WTC11 (cell line): ENCODE measurements around the gene NRAP. TPM values are rescaled to one million over a fixed set of nuclear protein-coding genes. Genes with fewer than 3 reads are reported as not detected.

ENCODE experiments used
- ATAC-seq: fragments of 200-7000 bp; cut with Tn5 transposase; 2 replicates; pipeline ENCODE4 v1.10.0; 2021; ENCODE audit warnings: mild to moderate bottlenecking, moderate library complexity
- CTCF ChIA-PET: fragments of 300-600 bp; sonication (Branson Sonifier 250); formaldehyde crosslinking; loops from one replicate; lab custom pipeline; 2021; ENCODE audit warnings: antibody characterized with exemption; lab: Charles Lee
- POLR2A ChIA-PET: fragments of 350-600 bp; sonication (Branson Sonifier 250); formaldehyde crosslinking; loops from one replicate; lab custom pipeline; 2021; ENCODE audit warnings: antibody characterized with exemption; lab: Charles Lee
- DNase-seq: peaks from one replicate; pipeline ENCODE4 v3.0.0; 2021; ENCODE audit warnings: low spot score
- H3K27ac Mint-ChIP-seq: 2 replicates; pipeline ENCODE4 v1.8.0; 2021; ENCODE audit warnings: mixed read lengths
- H3K27me3 Mint-ChIP-seq: 2 replicates; pipeline ENCODE4 v1.8.0; 2021; ENCODE audit warnings: low read depth, mild to moderate bottlenecking, moderate library complexity, mixed read lengths
- H3K36me3 Mint-ChIP-seq: 2 replicates; pipeline ENCODE4 v1.8.0; 2021; ENCODE audit warnings: mixed read lengths
- H3K4me1 Mint-ChIP-seq: 2 replicates; pipeline ENCODE4 v1.8.0; 2022; ENCODE audit warnings: mixed read lengths
- H3K4me3 Mint-ChIP-seq: 2 replicates; pipeline ENCODE4 v1.8.0; 2021; ENCODE audit warnings: mild to moderate bottlenecking, moderate library complexity, mixed read lengths
- H3K9me3 Mint-ChIP-seq: 2 replicates; pipeline ENCODE4 v1.8.0; 2021; ENCODE audit warnings: mixed read lengths
- ATF1 ChIP-seq: sonication (generic); formaldehyde crosslinking; IDR thresholded peaks from 2 replicates; pipeline ENCODE4 v1.8.1; 2023; ENCODE audit warnings: mild to moderate bottlenecking, moderate library complexity, missing genetic modification reagents
- ATF2 ChIP-seq: sonication (generic); formaldehyde crosslinking; IDR thresholded peaks from 2 replicates; pipeline ENCODE4 v1.8.1; 2022; ENCODE audit warnings: low read depth, missing genetic modification reagents, borderline replicate concordance
- ETV6 ChIP-seq: sonication (generic); formaldehyde crosslinking; IDR thresholded peaks from 2 replicates; pipeline ENCODE4 v1.8.1; 2022; ENCODE audit warnings: mild to moderate bottlenecking, missing genetic modification reagents
- FOXK1 ChIP-seq: sonication (generic); formaldehyde crosslinking; IDR thresholded peaks from 2 replicates; pipeline ENCODE4 v1.8.0; 2022; ENCODE audit warnings: mild to moderate bottlenecking, moderate library complexity, missing genetic modification reagents
- FOXP1 ChIP-seq: sonication (generic); formaldehyde crosslinking; IDR thresholded peaks from 2 replicates; pipeline ENCODE4 v1.8.0; 2022; ENCODE audit warnings: missing genetic modification reagents, mild to moderate bottlenecking, moderate library complexity, borderline replicate concordance
- GABPB1 ChIP-seq: sonication (generic); formaldehyde crosslinking; IDR thresholded peaks from 2 replicates; pipeline ENCODE4 v1.8.1; 2023; ENCODE audit warnings: mild to moderate bottlenecking, missing genetic modification reagents
- GRHL2 ChIP-seq: fragments of 250-450 bp; sonication (Bioruptor Pico); IDR thresholded peaks from 2 replicates; pipeline ENCODE4 v1.8.0; 2022; ENCODE audit warnings: mild to moderate bottlenecking, moderate library complexity; ENCODE audit not compliant: insufficient replicate concordance, severe bottlenecking
- IRF2 ChIP-seq: sonication (generic); formaldehyde crosslinking; IDR thresholded peaks from 2 replicates; pipeline ENCODE4 v1.8.0; 2022; ENCODE audit warnings: low read depth, missing genetic modification reagents, borderline replicate concordance
- NFATC4 ChIP-seq: fragments of 250-450 bp; sonication (Bioruptor Pico); IDR thresholded peaks from 2 replicates; pipeline ENCODE4 v1.9.0; 2021; ENCODE audit warnings: mild to moderate bottlenecking
- NR1H2 ChIP-seq: sonication (generic); formaldehyde crosslinking; IDR thresholded peaks from 2 replicates; pipeline ENCODE4 v1.9.0; 2021; ENCODE audit warnings: mild to moderate bottlenecking, moderate library complexity, missing genetic modification reagents
- SMAD4 ChIP-seq: sonication (generic); formaldehyde crosslinking; IDR thresholded peaks from 2 replicates; pipeline ENCODE4 v1.8.0; 2022; ENCODE audit warnings: mild to moderate bottlenecking, missing genetic modification reagents
- SP1 ChIP-seq: sonication (generic); formaldehyde crosslinking; conservative IDR thresholded peaks from 2 replicates; pipeline ENCODE4 v1.8.1; 2022; ENCODE audit warnings: missing genetic modification reagents
- USF1 ChIP-seq: sonication (generic); formaldehyde crosslinking; IDR thresholded peaks from 2 replicates; pipeline ENCODE4 v1.8.0; 2022; ENCODE audit warnings: mild to moderate bottlenecking, missing genetic modification reagents
- ZNF512 ChIP-seq: sonication (generic); formaldehyde crosslinking; IDR thresholded peaks from 2 replicates; pipeline ENCODE4 v1.8.1; 2022; ENCODE audit warnings: missing genetic modification reagents, borderline replicate concordance
- total RNA-seq: library from RNA; stranded (reverse); gene quantifications from 3 replicates; pipeline ENCODE4 v1.2.3, GENCODE V29; 2021
- TF ChIP-seq, protein P1 (sequence below): sonication (generic); formaldehyde crosslinking; IDR thresholded peaks from 2 replicates; pipeline ENCODE4 v1.8.0; 2023; ENCODE audit warnings: missing genetic modification reagents
- TF ChIP-seq, protein P2 (sequence below): fragments of 250-450 bp; sonication (Bioruptor Pico); IDR thresholded peaks from 2 replicates; pipeline ENCODE4 v1.9.0; 2021; ENCODE audit warnings: mild to moderate bottlenecking
- TF ChIP-seq, protein P3 (sequence below): sonication (generic); formaldehyde crosslinking; IDR thresholded peaks from 2 replicates; pipeline ENCODE4 v1.8.0; 2022; ENCODE audit warnings: mild to moderate bottlenecking, missing genetic modification reagents
- TF ChIP-seq, protein P4 (sequence below): sonication (generic); formaldehyde crosslinking; IDR thresholded peaks from 2 replicates; pipeline ENCODE4 v1.8.0; 2022; ENCODE audit warnings: missing genetic modification reagents
- TF ChIP-seq, protein P5 (sequence below): sonication (generic); formaldehyde crosslinking; conservative IDR thresholded peaks from 2 replicates; pipeline ENCODE4 v1.8.1; 2022; ENCODE audit warnings: mild to moderate bottlenecking, missing genetic modification reagents

The NRAP gene
- total RNA-seq, 1 experiment from 2014 or later: not detected

DNA sequence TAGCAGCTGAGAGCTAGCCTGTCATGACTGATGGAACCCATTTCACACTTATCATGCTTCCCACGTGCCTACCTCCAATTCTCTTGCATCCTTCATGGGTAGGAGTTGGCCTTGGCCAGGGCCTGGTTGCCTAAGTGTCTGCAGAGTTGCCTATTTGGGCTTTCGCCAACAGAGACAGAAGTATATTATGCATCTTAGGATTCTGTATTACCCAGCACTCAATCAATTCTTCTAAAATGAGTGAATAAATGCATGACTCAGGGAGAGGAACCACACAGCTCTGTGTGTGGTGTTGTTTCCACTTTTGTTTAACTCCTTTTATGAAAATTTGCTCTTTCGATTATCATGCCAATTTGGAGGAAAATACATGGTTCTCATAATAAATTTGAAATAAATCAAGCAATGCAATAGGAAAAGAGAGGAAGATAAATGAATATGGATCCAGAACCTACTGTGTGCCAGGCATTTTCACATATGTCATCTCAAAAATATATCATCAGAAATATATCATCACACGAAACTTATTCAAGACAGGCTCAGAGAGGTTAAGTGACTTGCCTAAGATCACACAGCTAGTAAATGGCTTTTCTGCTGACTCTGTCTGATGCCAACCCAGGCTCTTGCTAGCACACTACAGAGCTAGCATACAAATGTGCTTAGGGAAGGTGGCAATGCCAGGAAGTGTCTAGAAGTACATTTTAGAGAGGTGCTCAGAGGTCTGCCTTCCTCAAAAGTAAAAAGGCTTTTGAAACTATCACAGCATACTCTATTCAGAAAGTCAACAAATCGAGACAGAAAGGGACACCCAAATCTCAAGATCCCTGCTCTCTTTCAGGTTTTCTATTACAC, 120.5 kb downstream of the NRAP start:
- CTCF ChIA-PET: interaction anchor here (1.0 kb wide), 1 partner anchor 73 kb away, joined by 3 read pairs; no protein-coding TSS in a partner anchor
- no peaks in the 10 kb centered on the region for H3K36me3 Mint-ChIP-seq
- POLR2A ChIA-PET: no interaction called here
- H3K27ac Mint-ChIP-seq: no peak overlapping the region
- no peak overlapping the region for H3K4me3 Mint-ChIP-seq
- H3K4me1 Mint-ChIP-seq: no peaks in the 10 kb centered on the region
- H3K9me3 Mint-ChIP-seq: no peaks in the 10 kb centered on the region
- ATAC-seq (no peak), DNase-seq (no peak)
- peaks cover 11% of the 10 kb centered on the region for H3K27me3 Mint-ChIP-seq
- TF ChIP-seq ATF1 (CRISPR knock-in tag) (no peak), GRHL2 (CRISPR knock-in tag) (no peak)

DNA sequence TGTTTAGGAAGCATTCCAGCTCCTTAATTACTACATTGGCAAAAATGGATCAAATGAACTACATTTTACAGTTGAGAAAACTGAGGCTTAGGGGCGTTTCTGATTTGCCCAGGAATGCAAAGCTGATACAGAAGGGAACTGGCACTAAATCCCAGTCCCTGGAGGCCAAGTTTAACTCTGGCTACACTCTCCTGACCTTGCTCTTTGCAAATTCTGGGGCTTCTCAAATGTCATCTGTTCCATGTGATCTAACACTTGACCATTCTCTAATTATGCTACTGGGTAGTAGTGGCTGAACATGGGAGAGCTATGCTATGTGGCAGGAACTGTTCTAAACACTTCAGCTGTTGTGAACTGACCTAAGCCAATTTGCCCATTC, 122.3 kb downstream of the NRAP start:
- Mint-ChIP-seq H3K36me3 (no peaks in the 10 kb centered on the region), H3K4me1 (no peaks in the 10 kb centered on the region), H3K4me3 (no peak overlapping the region), H3K27me3 (peaks cover 5% of the 10 kb centered on the region), H3K27ac (no peak overlapping the region), H3K9me3 (no peaks in the 10 kb centered on the region)
- CTCF ChIA-PET: interaction anchor here (2.3 kb wide), 1 partner anchor 22 kb away, joined by 9 read pairs; no protein-coding TSS in a partner anchor
- POLR2A ChIA-PET: no interaction called here
- no peak for DNase-seq
- ATAC-seq: no peak
- TF ChIP-seq, protein P1, sequence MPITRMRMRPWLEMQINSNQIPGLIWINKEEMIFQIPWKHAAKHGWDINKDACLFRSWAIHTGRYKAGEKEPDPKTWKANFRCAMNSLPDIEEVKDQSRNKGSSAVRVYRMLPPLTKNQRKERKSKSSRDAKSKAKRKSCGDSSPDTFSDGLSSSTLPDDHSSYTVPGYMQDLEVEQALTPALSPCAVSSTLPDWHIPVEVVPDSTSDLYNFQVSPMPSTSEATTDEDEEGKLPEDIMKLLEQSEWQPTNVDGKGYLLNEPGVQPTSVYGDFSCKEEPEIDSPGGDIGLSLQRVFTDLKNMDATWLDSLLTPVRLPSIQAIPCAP (CRISPR knock-in tag): no peak
- TF ChIP-seq IRF2 (CRISPR knock-in tag): no peak
- TF ChIP-seq GRHL2 (CRISPR knock-in tag): no peak
- TF ChIP-seq SP1 (CRISPR knock-in tag): no peak
- TF ChIP-seq GABPB1 (CRISPR knock-in tag): no peak
- TF ChIP-seq, protein P2, sequence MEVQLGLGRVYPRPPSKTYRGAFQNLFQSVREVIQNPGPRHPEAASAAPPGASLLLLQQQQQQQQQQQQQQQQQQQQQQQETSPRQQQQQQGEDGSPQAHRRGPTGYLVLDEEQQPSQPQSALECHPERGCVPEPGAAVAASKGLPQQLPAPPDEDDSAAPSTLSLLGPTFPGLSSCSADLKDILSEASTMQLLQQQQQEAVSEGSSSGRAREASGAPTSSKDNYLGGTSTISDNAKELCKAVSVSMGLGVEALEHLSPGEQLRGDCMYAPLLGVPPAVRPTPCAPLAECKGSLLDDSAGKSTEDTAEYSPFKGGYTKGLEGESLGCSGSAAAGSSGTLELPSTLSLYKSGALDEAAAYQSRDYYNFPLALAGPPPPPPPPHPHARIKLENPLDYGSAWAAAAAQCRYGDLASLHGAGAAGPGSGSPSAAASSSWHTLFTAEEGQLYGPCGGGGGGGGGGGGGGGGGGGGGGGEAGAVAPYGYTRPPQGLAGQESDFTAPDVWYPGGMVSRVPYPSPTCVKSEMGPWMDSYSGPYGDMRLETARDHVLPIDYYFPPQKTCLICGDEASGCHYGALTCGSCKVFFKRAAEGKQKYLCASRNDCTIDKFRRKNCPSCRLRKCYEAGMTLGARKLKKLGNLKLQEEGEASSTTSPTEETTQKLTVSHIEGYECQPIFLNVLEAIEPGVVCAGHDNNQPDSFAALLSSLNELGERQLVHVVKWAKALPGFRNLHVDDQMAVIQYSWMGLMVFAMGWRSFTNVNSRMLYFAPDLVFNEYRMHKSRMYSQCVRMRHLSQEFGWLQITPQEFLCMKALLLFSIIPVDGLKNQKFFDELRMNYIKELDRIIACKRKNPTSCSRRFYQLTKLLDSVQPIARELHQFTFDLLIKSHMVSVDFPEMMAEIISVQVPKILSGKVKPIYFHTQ: no peak
- TF ChIP-seq, protein P3, sequence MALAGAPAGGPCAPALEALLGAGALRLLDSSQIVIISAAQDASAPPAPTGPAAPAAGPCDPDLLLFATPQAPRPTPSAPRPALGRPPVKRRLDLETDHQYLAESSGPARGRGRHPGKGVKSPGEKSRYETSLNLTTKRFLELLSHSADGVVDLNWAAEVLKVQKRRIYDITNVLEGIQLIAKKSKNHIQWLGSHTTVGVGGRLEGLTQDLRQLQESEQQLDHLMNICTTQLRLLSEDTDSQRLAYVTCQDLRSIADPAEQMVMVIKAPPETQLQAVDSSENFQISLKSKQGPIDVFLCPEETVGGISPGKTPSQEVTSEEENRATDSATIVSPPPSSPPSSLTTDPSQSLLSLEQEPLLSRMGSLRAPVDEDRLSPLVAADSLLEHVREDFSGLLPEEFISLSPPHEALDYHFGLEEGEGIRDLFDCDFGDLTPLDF (CRISPR knock-in tag): no peak
- no peak for TF ChIP-seq USF1
- no peak for TF ChIP-seq ETV6
- no peak for TF ChIP-seq SMAD4 (CRISPR knock-in tag)
- TF ChIP-seq FOXK1: no peak
- no peak for TF ChIP-seq FOXP1
- TF ChIP-seq, protein P4, sequence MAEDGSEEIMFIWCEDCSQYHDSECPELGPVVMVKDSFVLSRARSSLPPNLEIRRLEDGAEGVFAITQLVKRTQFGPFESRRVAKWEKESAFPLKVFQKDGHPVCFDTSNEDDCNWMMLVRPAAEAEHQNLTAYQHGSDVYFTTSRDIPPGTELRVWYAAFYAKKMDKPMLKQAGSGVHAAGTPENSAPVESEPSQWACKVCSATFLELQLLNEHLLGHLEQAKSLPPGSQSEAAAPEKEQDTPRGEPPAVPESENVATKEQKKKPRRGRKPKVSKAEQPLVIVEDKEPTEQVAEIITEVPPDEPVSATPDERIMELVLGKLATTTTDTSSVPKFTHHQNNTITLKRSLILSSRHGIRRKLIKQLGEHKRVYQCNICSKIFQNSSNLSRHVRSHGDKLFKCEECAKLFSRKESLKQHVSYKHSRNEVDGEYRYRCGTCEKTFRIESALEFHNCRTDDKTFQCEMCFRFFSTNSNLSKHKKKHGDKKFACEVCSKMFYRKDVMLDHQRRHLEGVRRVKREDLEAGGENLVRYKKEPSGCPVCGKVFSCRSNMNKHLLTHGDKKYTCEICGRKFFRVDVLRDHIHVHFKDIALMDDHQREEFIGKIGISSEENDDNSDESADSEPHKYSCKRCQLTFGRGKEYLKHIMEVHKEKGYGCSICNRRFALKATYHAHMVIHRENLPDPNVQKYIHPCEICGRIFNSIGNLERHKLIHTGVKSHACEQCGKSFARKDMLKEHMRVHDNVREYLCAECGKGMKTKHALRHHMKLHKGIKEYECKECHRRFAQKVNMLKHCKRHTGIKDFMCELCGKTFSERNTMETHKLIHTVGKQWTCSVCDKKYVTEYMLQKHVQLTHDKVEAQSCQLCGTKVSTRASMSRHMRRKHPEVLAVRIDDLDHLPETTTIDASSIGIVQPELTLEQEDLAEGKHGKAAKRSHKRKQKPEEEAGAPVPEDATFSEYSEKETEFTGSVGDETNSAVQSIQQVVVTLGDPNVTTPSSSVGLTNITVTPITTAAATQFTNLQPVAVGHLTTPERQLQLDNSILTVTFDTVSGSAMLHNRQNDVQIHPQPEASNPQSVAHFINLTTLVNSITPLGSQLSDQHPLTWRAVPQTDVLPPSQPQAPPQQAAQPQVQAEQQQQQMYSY (CRISPR knock-in tag): no peak
- no peak for TF ChIP-seq NR1H2 (CRISPR knock-in tag)
- no peak for TF ChIP-seq NFATC4 (CRISPR knock-in tag)
- TF ChIP-seq, protein P5, sequence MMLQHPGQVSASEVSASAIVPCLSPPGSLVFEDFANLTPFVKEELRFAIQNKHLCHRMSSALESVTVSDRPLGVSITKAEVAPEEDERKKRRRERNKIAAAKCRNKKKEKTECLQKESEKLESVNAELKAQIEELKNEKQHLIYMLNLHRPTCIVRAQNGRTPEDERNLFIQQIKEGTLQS (CRISPR knock-in tag): no peak
- TF ChIP-seq ZNF512 (CRISPR knock-in tag): no peak
- TF ChIP-seq ATF2 (CRISPR knock-in tag): no peak
